GM18861 (cell line): Measurements from ENCODE around the gene GPR61.

ENCODE experiments used
- ATAC-seq: cut with Tn5 transposase; IDR thresholded peaks from one replicate; pipeline ENCODE4 v1.9.1; 2021; ENCODE audit not compliant: unreplicated experiment

The GPR61 gene

DNA sequence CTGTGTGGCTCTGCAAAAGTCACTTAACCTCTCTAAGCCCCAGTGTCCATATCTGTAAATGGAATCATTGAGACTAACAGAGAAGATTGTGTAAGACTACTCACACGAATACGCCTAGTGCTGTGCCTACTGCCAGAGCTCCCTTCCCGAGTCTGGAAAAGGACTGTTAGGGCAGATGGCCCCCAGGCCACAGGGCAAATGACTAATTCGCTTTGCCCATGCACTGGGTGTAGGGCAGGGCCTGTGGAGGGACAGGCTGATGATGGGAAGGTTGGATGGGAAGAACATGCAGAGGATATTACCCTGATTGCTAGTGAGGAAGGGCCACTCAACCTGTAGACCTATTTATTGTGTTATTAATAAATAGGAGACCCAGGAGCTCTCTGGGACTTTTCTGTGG is 4.2 kb upstream of the GPR61 start:
- ATAC-seq = no peak

DNA sequence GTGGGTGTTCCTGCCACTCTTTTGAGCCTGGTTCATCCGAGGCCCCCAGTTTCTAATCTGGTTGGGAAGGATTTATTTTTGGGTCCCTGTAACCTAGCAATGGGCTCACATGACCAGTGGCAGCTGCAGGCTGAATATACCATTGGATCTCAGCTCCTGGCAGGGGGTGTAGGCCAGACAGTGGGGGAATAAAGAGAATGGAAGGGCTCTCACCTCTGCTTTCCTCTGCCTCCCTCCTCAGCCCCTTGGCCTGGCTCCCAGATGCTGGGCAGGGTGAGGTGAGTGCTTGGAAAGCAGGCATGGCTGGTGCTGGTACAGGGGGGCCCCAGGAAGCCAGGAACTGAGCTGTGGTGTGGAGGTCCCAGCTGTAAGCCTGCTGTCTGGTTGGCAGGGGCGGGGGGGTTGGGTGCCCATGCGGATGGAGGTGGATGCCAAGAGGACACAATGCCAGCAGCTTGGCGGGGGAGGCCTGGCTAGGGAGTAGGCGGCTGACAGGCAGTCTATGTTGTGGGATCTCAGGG is 3.6 kb upstream of the GPR61 start:
- ATAC-seq = no peak

DNA sequence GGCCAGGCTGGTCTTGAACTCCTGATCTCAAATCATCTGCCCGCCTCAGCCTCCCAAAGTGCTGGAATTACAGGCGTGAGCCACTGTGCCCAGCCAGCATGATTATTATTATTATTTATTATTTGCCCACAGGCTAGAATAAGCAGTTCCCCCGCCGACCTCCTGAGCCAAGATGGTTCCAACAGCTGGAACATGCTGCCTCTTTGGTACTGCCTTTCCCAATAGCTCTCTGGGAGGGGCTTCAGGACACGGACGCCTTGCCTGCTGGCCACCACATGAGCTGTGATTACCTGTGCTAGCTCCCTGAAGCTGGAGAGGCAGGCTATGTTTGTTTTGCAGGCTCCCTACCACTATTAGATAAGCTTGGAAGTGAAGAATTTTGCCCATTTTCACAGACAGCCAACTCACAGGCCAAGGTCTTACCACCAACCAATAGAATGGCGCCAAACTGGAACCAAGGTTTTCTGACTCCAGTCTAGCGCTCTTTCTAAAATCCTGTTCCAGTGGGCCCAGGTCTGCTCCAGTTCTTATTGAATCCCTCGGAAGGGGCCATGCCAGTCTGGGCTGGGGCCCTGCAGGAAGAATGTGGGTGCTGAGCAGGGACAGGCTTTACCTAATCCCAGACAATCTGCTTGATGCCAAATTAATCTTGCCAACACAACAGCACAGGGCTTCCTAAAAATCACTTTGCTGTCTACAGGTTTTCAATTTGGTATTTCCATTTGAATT is 2.1 kb upstream of the GPR61 start:
- no peak for ATAC-seq

DNA sequence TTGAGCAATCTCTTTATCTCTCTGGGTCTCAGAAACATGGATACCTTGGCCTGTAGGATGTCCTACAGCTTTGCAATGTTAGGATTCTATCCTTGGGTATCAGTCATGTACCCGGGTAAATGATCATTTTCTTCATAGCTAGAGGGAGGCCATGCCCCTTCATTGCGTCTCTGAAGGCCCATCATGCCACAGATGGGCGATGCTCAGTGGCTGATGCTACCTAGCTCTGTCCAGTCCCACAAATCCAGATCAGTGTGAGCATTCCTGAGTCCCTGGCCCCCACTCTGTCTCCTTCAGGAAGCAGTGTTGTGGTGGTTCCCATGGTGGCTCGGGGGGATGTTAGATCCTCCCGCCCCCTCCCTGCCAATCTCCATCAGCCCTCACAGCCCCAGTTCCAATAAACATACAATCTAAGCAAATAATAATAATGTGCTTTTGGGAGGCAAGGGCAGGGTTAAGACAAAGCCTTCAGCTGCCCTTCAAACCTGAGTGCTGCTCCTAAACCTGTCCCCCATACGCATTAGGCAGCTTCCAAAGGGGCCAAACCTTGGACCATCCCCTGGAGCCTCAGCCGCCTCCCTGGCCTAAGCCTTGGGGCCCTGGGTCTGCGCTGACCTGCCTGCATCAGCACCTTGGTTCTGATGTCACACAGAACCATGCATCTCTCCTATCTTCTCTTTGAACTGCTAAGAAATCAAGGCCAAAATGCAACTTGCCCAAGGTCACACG is 681 bp upstream of the GPR61 start:
- ATAC-seq = no peak

DNA sequence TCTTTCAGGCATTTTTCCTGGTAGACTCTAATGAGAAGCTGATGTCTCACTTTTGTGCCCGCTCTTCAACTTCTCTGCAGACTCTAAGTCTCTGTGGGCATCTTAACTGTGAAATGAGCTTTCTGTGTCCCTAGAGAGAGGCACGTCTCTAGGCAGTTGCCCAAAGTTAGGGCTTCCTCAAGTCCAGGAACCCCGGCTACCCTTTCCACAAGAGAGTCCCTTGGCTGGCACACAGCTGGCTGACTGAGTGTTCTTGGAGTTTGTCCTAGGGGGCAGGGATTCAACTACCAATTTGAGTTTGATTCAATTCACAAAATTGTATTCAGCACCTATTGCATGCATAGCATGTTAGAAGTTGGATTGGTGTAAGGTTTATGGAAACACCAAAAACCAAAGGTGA is 1.4 kb downstream of the GPR61 start:
- ATAC-seq = no peak

DNA sequence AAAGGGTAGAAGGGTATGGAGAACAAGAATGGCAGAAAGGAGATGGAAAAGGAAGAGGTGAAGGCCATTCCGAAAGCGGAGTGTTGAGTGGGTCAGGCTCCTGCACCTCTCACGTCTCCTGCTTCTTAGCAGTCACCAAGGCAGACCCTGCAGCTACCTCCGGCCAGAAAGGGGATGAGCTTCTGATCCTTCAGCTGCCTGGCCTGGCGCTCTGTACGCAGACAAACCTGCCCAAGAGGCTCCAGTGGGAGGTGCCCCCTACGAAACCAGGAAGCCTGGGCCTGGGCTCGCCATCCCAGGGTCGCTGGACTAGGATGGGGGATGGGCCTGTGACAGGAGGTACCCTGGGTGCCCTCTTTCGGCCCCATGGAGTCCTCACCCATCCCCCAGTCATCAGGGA is 3.0 kb downstream of the GPR61 start:
- ATAC-seq = no peak

DNA sequence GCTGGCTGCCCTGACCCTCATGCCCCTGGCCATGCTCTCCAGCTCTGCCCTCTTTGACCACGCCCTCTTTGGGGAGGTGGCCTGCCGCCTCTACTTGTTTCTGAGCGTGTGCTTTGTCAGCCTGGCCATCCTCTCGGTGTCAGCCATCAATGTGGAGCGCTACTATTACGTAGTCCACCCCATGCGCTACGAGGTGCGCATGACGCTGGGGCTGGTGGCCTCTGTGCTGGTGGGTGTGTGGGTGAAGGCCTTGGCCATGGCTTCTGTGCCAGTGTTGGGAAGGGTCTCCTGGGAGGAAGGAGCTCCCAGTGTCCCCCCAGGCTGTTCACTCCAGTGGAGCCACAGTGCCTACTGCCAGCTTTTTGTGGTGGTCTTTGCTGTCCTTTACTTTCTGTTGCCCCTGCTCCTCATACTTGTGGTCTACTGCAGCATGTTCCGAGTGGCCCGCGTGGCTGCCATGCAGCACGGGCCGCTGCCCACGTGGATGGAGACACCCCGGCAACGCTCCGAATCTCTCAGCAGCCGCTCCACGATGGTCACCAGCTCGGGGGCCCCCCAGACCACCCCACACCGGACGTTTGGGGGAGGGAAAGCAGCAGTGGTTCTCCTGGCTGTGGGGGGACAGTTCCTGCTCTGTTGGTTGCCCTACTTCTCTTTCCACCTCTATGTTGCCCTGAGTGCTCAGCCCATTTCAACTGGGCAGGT is 3.8 kb downstream of the GPR61 start:
- ATAC-seq = no peak

DNA sequence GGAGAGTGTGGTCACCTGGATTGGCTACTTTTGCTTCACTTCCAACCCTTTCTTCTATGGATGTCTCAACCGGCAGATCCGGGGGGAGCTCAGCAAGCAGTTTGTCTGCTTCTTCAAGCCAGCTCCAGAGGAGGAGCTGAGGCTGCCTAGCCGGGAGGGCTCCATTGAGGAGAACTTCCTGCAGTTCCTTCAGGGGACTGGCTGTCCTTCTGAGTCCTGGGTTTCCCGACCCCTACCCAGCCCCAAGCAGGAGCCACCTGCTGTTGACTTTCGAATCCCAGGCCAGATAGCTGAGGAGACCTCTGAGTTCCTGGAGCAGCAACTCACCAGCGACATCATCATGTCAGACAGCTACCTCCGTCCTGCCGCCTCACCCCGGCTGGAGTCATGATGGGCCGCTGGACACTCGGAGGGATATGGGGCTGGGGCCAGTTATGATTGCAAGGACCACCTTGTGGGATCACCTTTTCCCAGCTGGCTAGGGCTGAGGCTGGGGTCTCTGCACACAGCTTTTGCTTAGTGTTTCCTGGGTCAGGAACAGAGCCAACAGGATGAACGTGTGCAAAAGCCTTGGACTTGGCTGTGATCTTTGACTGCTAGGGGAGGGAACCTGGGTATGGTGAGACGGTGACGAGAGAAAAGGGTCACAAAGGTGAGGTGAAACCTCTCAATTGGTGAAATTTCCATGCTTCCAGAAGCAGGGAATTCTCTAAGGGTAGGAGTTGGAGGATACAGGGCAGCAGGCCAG is 4.5 kb downstream of the GPR61 start:
- ATAC-seq = no peak

DNA sequence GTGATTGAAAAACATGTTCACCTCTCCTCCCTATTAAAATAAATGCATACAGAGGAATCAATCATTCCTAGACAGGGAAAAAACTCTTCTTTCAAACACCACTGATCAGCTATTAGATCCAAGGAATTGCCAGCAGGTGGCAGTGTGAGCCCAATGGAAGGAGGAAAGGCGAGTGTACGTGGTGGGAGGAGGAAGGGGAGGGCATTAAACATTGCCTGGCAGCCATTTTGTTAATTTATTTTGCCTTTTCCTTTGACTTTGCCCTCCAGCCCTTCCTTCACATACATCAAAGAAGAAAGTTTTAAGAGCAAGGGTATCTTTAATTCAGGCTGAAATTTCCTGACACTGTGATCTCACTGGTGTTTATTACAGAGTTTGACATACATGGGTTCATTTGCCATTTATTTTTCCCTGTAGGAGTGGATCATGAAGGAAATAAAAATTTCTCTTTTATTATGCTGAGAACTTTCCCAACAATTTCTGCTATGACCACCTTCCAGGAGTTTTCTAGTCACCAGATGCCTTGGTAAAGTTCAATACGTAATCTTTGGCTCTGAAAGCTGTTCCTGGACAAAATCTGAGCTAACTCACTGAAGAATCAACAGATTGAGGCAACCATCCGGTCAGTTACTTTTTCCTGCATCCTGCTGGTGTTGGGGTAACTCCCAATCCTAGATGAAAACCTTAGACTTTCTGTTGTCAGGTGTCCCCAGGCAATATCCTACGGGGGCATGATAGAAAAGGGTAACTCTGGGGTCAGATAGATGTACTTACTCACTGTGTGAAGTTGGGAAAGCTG is 6.8 kb downstream of the GPR61 start:
- peak; percentile 50 for ATAC-seq

DNA sequence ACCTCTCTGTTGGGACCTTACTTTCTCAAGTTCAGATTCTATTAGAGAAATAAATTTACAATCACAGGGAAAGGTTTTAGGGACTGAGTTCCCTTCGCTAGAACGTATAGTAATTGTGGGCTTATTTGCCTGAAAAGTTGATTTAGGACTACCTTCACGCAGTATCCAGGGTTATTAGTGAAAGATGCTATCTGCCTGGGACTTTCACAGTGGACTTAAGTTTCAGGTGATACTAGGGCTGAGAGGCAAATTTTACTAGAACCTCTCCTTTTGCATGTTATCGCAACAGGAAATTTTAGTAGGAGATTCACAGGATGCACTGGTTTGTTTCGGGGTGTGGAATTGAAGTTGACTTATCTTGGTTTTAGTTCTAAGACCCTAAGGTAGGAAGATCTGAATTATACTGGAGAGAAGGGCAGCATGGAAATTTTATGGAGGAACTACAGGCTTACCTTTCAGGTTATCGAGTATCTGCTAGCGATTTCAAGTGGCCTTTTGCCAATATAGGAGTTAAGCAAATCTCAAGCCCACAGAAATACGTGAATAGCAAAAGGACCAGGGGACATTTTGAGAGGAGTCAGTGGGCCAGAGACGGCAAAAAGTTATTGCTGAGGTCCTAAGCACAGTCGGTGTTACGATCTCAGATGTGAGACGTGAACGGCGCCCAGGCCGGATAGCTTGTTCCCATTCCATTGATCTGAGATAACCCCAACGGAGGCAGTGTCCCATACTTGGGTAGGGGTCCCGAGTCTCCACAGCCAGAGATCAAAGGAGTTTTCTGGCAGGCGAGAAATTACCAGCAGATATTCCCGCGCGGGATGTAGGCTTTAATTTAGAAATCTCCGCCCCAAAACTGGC is 8.0 kb downstream of the GPR61 start:
- no peak for ATAC-seq

DNA sequence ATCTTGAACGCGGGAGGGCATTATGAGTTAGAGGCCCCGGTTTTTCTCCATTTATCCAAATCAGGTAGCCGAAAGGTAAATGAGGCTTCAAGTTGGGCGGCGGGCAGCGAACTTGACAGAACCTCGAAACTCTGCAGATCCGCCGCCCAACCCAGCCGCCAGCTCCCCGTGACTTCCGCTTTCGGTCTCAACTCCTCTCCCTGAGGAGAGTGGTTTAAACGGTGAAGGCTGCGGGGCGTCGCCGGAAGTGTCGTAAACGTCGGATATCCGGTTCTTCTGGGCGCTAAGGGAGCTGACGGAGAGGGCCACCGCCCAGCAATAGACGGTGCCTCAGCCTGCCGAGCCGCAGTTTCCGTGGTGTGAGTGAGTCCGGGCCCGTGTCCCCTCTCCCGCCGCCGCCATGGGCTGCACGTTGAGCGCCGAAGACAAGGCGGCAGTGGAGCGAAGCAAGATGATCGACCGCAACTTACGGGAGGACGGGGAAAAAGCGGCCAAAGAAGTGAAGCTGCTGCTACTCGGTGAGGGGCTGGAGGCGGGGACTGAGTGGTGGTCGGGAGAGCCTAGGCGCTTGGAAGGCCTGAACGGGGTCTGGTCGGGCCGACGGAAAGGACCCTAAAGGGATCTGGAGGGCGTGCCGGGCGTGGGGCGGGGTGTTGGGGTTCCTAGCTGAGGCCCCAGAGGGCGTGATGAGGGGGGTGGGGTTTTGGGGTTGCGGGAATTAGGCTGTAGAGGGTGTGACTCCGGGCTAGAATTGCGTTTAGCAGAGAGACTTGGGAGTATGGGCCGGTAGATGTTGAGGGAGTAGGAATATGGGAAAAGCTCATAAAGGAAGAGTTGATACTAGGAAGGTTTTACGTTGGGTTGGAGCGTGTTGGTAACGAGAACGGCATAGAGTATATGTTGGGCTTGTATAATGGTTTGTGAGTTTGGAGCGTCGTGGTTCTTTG is 8.9 kb downstream of the GPR61 start, which contains the start of gene GNAI3:
TSS of gene GNAI3 (plus strand) at position 295 of the 947 bp plus-strand sequence. CDS start at position 401, 106 bp downstream.
- ATAC-seq = peak; percentile 75

DNA sequence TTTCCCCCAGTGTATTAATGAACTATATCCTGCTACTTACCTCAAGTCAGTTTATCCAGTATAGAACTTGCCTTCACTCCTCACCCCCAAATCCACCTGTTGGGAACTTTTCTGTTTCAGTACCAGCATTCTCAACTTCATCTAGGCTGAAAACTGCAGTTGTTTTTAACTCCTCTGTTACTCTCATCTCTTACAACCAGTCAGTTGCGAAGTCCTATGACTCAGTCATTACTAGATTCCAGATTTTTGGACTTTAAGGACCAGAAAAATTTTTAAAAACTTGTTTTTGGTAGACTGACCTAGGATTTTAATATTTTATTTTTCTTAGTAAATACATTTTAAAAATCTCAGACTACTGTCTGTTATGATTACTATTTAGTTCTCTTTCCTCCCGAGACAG is 16.9 kb downstream of the GPR61 start:
- ATAC-seq = no peak

DNA sequence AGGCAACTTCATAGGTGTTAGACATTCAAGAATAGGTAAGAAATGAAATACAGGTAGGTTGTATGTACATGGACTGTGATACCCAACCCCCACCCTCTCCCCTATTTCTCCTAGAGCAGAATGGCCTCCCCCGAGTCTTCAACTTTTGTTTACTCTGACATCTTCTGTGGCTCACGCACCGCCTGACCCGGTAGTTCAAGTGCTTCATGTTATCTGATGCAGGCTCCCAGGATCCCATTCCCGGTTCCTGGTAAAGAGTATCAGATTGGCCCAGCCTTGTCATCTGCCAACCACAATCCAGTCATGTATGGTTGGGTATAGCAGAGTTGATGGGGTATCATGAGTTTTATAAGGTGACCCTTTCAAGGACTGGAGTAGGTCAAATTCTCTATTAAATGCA is 17.8 kb downstream of the GPR61 start:
- no peak for ATAC-seq

DNA sequence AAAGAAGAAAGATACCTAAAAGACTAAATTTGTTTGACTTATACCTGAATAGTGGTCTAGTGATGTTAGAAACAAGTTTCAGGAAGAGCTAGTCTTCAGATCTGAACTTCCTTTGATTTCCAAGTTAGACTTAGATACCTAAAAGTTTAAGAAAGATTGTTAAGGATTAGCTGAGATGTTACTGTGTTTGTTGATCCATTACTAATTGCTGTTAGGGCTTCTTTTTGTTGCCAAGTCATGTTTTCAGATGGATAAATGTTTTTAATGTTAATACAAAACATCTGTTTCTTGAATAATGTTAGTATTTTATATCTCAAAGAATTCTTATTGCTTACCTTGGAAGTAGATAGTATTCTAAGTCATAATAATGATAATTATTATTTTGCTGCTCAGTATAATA is 20.3 kb downstream of the GPR61 start:
- no peak for ATAC-seq

DNA sequence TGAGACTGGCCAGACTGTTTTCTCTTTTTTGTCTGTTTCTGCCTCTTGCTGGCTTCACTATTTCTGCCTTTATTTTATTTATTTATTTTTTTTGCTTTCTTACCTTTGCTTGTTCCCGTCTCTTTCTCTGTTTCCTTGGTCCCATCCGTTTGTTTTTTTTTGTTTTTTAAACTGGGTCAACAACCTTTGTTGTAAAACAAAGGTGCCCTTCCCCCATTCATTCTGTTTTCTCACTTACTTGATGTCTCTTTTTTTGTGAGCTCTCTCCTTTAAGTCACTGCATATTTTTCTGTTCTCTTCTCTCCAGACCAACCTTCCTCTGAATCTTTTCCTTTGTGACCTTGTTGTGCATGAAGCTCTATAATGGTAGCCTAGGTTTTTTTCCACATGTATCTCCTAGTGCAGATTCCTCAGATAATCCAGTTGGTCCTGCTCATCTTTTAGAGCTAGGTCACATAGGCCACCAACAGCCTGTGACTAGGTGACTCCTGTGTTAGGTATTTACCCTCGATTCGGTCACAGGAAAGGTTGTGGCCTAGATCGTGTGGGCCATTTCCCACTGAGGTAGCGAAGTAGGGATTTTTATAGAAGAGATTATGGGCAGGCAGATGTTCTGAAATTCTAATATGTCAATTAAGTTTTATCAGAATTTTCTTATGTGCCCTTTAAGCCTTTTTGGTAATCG is 24.7 kb downstream of the GPR61 start:
- ATAC-seq = no peak

DNA sequence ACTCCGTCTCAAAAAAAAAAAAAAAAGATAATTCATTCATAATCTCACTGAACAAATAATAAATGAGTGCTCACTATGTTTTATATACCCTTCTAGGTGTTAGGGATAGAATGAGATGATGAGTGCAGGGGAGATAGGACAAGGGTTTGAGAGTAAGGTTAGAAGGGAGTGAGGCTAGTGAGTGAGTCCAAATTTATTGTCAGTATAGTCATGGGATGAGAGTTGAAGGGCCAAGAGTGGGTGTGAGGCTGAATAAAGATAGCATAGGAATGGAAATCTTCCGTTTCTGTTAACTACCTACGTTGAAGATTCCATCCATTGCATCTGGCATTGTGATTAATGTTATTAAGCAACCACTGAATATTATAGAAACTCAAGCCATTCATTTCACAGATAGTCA is 25.6 kb downstream of the GPR61 start:
- ATAC-seq = no peak

DNA sequence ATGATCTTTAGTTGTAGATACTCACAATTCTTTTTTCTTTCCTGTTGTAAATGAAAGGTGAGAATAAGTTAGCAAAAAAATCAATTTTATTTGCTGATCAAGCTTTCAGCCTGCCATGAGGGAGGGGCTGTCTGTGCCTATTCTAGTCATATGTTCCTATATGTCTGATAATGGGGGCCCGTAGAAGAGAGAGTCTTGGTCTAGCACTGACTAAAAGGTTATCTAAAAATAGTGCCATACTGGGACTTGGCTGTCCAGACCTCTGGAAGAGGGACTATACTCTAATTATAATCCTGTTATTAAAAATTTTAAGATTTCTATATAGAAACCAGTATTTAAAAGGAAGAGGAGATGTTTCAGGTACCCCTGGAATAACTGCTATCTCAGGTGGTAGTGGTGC is 27.3 kb downstream of the GPR61 start:
- ATAC-seq = no peak
